Measurements from ENCODE around the gene THSD1. TPM values are rescaled to one million over a fixed set of nuclear protein-coding genes. Genes with fewer than 3 reads are reported as not detected.

THSD1 gene
- polyA plus RNA-seq, 1 donor (not counting 4 experiments of a cell fraction or from before 2014, with no cell fraction given): 9.2 TPM

DNA sequence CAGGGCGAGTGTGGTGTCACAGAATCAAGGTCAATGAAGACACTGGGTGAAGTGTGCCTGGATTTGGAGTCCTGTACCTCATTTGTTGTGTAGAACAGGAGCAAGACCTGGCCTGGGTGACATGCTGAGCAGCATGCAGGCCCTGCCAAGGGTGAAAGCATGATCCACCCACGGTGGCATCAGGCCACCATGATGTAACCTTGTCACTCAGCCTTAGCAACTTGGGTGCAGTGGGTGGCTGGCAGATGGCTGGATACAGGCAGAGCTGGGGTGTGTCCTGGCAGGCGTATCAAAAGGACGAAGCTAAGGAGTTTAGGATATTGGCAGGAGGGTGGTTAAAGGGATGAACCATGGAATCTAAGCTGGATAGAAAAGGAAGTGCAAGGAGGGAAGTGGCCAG lies 10.3 kb downstream of the THSD1 start:
- no peak for FAIRE-seq

GRCh38 chr13:52394586-52394985 lies 11.4 kb downstream of the THSD1 start:
- H3K27me3 ChIP-seq (ENCODE audit: control insufficient read depth, extremely low read depth, insufficient read depth, low read length): no peaks in the 10 kb centered on the region
- no peaks in the 10 kb centered on the region for H3K9me3 ChIP-seq (ENCODE audit: control insufficient read depth, low read depth, low read length)
- no peak for FAIRE-seq
- peaks cover 3 to 20% of the 10 kb centered on the region in 2 experiments for H3K36me3 ChIP-seq (ENCODE audit: control insufficient read depth in 2 of 2, extremely low read depth in 1 of 2, insufficient read depth in 2 of 2, low read length in 2 of 2)
- no peak overlapping the region for H3K4me2 ChIP-seq (ENCODE audit: control insufficient read depth, extremely low read depth, insufficient read depth, low read depth, low read length)
- H3K9ac ChIP-seq (ENCODE audit: control insufficient read depth, extremely low read depth, insufficient read depth, low read length): no peak overlapping the region
- dilution Hi-C loops (cut with MboI; ENCODE audit: extremely low pct_ligation_motif_present, low sequenced_read_pairs): no loop called here
- DNase-seq (ENCODE audit: low read depth, low spot score): no peak
- H2AFZ ChIP-seq (ENCODE audit: control insufficient read depth, low read length): no peak overlapping the region
- TF ChIP-seq EZH2 (IDR thresholded peaks at IDR 0.05; ENCODE audit: low read length): no peak
- TF ChIP-seq, protein P1, sequence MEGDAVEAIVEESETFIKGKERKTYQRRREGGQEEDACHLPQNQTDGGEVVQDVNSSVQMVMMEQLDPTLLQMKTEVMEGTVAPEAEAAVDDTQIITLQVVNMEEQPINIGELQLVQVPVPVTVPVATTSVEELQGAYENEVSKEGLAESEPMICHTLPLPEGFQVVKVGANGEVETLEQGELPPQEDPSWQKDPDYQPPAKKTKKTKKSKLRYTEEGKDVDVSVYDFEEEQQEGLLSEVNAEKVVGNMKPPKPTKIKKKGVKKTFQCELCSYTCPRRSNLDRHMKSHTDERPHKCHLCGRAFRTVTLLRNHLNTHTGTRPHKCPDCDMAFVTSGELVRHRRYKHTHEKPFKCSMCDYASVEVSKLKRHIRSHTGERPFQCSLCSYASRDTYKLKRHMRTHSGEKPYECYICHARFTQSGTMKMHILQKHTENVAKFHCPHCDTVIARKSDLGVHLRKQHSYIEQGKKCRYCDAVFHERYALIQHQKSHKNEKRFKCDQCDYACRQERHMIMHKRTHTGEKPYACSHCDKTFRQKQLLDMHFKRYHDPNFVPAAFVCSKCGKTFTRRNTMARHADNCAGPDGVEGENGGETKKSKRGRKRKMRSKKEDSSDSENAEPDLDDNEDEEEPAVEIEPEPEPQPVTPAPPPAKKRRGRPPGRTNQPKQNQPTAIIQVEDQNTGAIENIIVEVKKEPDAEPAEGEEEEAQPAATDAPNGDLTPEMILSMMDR (optimal IDR thresholded peaks at IDR 0.05 in 1 of 3, IDR thresholded peaks at IDR 0.05 in 1 of 3, conservative IDR thresholded peaks at IDR 0.05 in 1 of 3; ENCODE audit: extremely low read depth in 1 of 3, insufficient read depth in 2 of 3, low read length in 3 of 3): no peak
- H3K27ac ChIP-seq (ENCODE audit: control insufficient read depth, insufficient read depth, low read length): no peak overlapping the region
- H3K9me1 ChIP-seq (ENCODE audit: control insufficient read depth, extremely low read depth, insufficient read depth, low read length): no peaks in the 10 kb centered on the region
- no peaks in the 10 kb centered on the region for H3K79me2 ChIP-seq (ENCODE audit: control insufficient read depth, insufficient read depth, low read length)
- no peak overlapping the region for H3K4me3 ChIP-seq (ENCODE audit: control insufficient read depth in 2 of 3, extremely low read depth in 1 of 3, insufficient read depth in 2 of 3, low read depth in 1 of 3, low read length in 3 of 3)
- H4K20me1 ChIP-seq (ENCODE audit: control insufficient read depth, extremely low read depth, insufficient read depth, low read length): no peaks in the 10 kb centered on the region
- peaks cover 4% of the 10 kb centered on the region for H3K4me1 ChIP-seq (ENCODE audit: control insufficient read depth, extremely low read depth, insufficient read depth, low read length)

More for the DNA sequence above, 10.3 kb downstream of the THSD1 start:
- Histone ChIP-seq H3K4me3 (ENCODE audit: control insufficient read depth in 2 of 3, extremely low read depth in 1 of 3, insufficient read depth in 2 of 3, low read depth in 1 of 3, low read length in 3 of 3) (no peak overlapping the region), H3K36me3 (ENCODE audit: control insufficient read depth in 2 of 2, extremely low read depth in 1 of 2, insufficient read depth in 2 of 2, low read length in 2 of 2) (peaks cover 3 to 20% of the 10 kb centered on the region in 2 experiments), H2AFZ (ENCODE audit: control insufficient read depth, low read length) (no peak overlapping the region), H3K27ac (ENCODE audit: control insufficient read depth, insufficient read depth, low read length) (no peak overlapping the region), H3K9me3 (ENCODE audit: control insufficient read depth, low read depth, low read length) (no peaks in the 10 kb centered on the region), H3K4me1 (ENCODE audit: control insufficient read depth, extremely low read depth, insufficient read depth, low read length) (peaks cover 4% of the 10 kb centered on the region), H3K4me2 (ENCODE audit: control insufficient read depth, extremely low read depth, insufficient read depth, low read depth, low read length) (no peak overlapping the region), H3K9ac (ENCODE audit: control insufficient read depth, extremely low read depth, insufficient read depth, low read length) (no peak overlapping the region), H3K79me2 (ENCODE audit: control insufficient read depth, insufficient read depth, low read length) (no peaks in the 10 kb centered on the region), H3K27me3 (ENCODE audit: control insufficient read depth, extremely low read depth, insufficient read depth, low read length) (no peaks in the 10 kb centered on the region), H4K20me1 (ENCODE audit: control insufficient read depth, extremely low read depth, insufficient read depth, low read length) (no peaks in the 10 kb centered on the region), H3K9me1 (ENCODE audit: control insufficient read depth, extremely low read depth, insufficient read depth, low read length) (no peaks in the 10 kb centered on the region)
- TF ChIP-seq, protein P1 (optimal IDR thresholded peaks at IDR 0.05 in 1 of 3, IDR thresholded peaks at IDR 0.05 in 1 of 3, conservative IDR thresholded peaks at IDR 0.05 in 1 of 3; ENCODE audit: extremely low read depth in 1 of 3, insufficient read depth in 2 of 3, low read length in 3 of 3): no peak
- DNase-seq (ENCODE audit: low read depth, low spot score): no peak
- dilution Hi-C loops (cut with MboI; ENCODE audit: extremely low pct_ligation_motif_present, low sequenced_read_pairs): no loop called here
